NCI-H1417 (cell line): ENCODE results near the gene AKTIP.
"Not testable (repeated sequence)": the region's sequence is repeated elsewhere in the genome, so short reads cannot be mapped to it uniquely, and the experiment has no call there.

Experiments used
- DNase-seq, 3 experiments: peaks; one replicate each; lab custom pipeline; 2025; lab: John Stamatoyannopoulos, UW

Gene AKTIP

DNA sequence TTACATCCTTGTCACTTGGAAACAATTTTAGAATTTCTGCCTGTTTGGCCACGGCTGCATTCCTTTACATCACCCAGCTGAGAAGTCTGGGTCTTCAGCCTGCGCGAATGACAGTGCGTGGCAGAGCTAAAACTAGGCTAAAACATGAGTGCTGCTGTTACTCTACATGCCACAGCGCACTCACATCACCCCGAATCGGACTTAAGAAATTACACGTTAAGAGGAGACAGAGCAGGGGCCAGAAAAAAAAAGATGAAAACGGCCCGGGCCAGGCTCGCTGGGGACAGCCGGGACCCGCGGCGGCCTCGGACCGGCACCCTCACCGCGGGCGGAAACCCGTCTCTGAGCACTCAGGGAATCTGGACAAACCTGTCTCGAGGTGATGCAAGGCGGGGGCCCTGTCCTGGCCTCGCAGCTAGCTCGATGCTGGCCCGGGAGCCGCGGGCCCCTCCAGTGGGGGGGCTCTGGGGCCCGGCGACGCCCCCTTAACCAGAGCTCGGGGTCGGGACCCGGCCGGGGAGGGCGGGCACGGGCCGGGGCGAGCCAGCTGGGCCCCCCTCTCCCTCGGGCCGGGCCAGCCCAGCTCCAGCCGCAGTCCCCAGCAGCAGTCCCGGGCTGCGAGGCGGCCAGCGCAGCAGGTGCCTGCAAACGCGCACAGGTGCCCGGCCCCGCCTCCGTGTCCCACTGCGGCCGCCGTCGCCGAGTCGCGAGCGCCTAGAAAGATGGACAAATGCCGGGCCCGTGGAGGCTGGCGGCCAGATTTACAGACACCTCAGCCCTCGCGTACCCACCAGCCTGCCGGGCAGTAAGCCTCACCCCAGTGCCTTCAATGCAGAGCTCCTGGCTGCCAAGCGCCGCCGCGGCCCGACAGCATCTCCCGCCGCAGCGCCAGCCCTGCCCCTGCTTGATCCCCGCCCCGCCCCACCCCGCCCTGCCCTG, at the start of gene AKTIP:
Gene AKTIP (minus strand): TSS at position 879 of the 939 bp plus-strand sequence. CDS start 2,950 bp downstream, outside the sequence.
- peak; percentile 29 to 93 (median 92) for DNase-seq

GRCh38 chr16:53549970-53550690, 47.1 kb upstream of the AKTIP start:
- DNase-seq = peak; percentile 52 to 96 (median 82)

DNA sequence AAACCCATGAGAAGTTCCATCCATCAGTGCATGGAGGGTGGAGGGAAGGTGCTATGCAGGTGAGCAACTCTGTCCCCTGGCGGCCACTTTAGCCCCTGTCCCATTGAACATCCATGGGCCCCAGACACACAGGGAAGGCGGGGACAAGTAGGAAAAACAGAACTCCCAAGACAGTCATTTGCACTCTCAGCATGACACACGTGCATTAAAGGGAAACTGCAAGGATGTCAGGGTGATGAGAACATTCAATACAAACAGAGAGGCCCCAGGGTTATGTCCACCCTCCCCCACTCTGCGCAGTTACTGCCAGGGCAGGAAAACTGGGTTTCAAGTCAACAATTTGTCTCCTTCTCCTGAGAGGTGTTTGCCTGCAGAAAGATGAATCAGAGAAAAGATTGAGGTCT, 44.0 kb upstream of the AKTIP start:
- peak in 2 of 3 experiments; percentile 24 to 56 for DNase-seq

GRCh38 chr16:53545433-53545832, 42.4 kb upstream of the AKTIP start:
- DNase-seq = no peak

GRCh38 chr16:53542283-53542682, 39.3 kb upstream of the AKTIP start:
- no peak for DNase-seq

DNA sequence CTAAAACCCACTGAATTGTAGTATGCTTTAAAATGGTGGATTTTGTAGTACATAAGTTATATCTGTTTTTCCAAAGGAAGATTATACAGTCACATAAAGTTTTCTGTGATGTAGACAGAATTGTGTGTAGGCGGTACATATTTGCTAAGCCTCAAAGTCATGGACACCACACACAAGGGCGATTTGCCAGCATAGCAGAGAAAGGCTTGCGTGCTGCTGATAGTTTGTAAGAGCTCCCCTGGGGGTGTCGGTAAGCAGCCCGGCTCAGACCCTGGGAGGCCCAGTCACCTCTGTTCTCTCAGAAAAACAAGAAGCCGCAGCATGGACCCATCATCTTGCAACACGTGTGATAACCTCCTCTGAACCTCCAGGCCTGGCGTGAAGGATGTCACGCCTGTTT, 38.3 kb upstream of the AKTIP start:
- no peak for DNase-seq

GRCh38 chr16:53539759-53540718, 37.0 kb upstream of the AKTIP start:
- not testable (repeated sequence) for DNase-seq

GRCh38 chr16:53539346-53539745, 36.3 kb upstream of the AKTIP start:
- DNase-seq = not testable (repeated sequence)

DNA sequence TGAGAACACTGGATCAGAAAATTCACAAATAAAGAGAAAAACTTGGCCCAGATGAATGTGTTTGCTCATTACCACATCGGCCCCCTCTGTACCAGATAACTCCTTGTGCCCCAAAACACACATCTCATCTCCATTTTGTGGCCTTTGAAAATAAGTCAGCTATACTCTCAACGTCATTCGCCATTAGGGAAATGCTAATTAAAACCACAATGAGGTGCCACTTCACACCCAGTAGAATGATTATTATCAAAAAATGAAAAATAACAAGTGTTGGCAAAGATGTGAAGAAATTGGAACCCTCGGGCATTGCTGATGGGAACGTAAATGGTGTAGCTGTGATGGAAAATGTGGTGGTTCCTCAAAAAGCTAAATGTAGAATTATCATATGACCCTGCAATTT, 34.6 kb upstream of the AKTIP start:
- DNase-seq = no peak

DNA sequence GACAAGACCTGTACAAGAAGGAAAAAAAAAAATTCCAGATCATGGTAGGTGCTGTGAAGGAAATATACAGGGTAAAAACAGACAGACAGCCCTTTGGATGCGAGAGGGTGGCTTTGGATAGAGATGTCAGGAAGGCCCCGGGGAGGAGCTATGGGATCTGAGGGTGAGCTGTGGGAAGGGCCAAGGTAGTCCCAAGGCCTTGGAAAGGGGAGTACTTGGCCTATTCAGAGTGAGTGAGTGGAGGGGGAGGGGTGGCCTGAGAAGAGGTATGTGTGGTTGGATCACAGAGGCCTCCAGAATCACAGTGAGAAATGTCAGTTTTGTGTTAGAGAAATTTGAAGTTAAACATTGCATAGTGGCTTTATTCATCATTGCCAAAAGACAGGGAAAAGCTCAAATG, 31.2 kb upstream of the AKTIP start:
- DNase-seq = no peak

DNA sequence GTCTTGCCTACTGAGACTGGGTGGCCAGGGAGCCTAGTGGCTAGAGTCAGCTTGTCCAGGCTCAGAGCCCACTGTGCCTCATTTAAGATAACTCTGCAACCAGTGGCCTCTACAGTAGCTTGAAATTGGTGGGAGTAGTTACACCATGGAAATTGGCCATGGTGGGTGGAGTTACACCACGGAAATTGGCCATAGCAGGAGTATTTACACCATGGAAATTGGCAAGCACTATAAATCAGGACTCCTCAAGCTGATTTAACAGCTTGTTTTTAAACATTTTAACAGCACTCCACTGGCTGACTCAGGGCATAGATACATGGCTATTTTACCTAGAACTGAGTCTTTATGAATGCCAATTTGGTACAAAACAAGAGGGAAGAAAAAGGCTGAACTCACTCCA, 27.7 kb upstream of the AKTIP start:
- no peak for DNase-seq

- DNase-seq = peak; percentile 2 to 95 (median 73)
These were observed 27.0 kb upstream of the AKTIP start for GRCh38 chr16:53530046-53530445.

DNA sequence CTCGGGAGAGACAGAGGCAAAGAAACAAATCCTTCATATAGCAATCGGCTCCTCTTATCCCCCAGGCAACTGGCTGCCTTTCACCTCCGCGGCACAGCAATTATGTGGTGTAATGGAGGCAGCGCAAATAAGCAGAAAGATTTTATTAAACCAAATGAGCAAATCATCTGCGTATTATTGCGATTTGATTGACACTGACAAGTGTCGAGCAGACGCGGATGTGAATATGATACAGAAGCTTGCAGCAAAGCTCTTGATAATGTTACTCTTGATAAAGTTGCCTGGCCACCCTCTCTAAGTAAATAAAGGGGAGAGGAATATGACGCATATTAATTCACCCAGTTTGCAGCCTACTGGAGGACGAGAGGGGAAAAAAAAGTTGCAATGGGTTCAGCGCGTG, 26.5 kb upstream of the AKTIP start:
- peak in 2 of 3 experiments; percentile 74 to 92 for DNase-seq

GRCh38 chr16:53528797-53529196, 25.8 kb upstream of the AKTIP start:
- peak in 2 of 3 experiments; percentile 43 to 64 for DNase-seq

GRCh38 chr16:53523971-53524548, 21.1 kb upstream of the AKTIP start:
- no peak for DNase-seq

GRCh38 chr16:53523126-53523804, 20.3 kb upstream of the AKTIP start:
- no peak for DNase-seq

DNA sequence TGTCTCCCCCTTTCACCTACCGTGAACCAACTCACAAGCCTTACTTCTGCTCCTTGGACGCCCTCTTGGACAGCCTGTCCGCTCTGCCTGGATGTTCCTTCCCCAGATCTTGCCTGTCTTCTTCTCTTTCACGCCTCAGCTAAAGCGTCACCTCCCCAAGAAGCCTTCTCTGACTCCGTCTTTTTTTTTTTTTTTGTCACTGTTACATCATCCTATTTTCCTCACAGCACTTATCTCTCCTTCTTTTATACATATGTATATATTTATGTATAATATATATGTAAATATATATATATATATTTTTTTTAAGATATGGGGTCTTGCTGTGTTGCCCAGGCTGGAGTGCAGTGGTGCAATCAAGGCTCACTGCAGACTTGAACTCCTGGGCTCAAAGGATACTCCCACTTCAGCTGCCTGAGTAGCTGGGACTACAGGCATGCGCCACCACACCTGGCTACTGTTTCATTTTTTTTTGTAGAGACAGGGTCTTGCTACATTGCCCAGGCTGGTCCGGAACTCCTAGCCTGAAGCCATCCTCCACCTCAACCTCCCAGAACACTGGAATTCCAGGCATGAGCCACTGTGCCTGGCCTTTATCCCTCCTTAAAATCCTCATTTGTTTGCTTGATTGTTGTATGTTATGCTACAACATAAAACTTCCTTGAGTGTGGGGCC, 16.5 kb upstream of the AKTIP start:
- no peak for DNase-seq

- DNase-seq = no peak
These were observed 15.8 kb upstream of the AKTIP start for GRCh38 chr16:53518550-53519416.

GRCh38 chr16:53517851-53518250, 14.8 kb upstream of the AKTIP start:
- DNase-seq = no peak
